ENCODE measurements around the gene VILL. TPM values are rescaled to one million over a fixed set of nuclear protein-coding genes. Genes with fewer than 3 reads are reported as not detected.
A peak's percentile ranks its signal among the peaks of the same experiment; 100 is the strongest.

VILL gene
- total RNA-seq, 1 experiment from 2014 or later = 0.16 TPM

- no peak for DNase-seq (ENCODE audit: low read depth in 1 of 2, low spot score in 2 of 2)
- Histone ChIP-seq H3K4me1 (replicated peaks) (peaks cover 51% of the 10 kb centered on the region), H3K4me3 (no peak overlapping the region), H3K27ac (no peak overlapping the region), H3K36me3 (peaks cover 9% of the 10 kb centered on the region), H3K9me3 (replicated peaks) (no peaks in the 10 kb centered on the region), H3K27me3 (replicated peaks) (no peaks in the 10 kb centered on the region)
Measured at GRCh38 chr3:37953707-37954394, 36.7 kb upstream of the VILL start.

GRCh38 chr3:37954881-37955280 lies 35.7 kb upstream of the VILL start:
- no peak for DNase-seq (ENCODE audit: low read depth in 1 of 2, low spot score in 2 of 2)

GRCh38 chr3:37955918-37956707 lies 34.5 kb upstream of the VILL start:
- Histone ChIP-seq H3K4me1 (replicated peaks) (peaks cover 29% of the 10 kb centered on the region), H3K27me3 (replicated peaks) (no peaks in the 10 kb centered on the region), H3K4me3 (no peak overlapping the region), H3K36me3 (peaks cover 6% of the 10 kb centered on the region), H3K9me3 (replicated peaks) (no peaks in the 10 kb centered on the region), H3K27ac (no peak overlapping the region)
- peak in 1 of 2 experiments; percentile 4 for DNase-seq (ENCODE audit: low read depth in 1 of 2, low spot score in 2 of 2)

More at GRCh38 chr3:37954881-37955280, 35.7 kb upstream of the VILL start:
- H3K27me3 ChIP-seq (replicated peaks) = no peaks in the 10 kb centered on the region
- no peaks in the 10 kb centered on the region for H3K9me3 ChIP-seq (replicated peaks)
- H3K36me3 ChIP-seq = peaks cover 6% of the 10 kb centered on the region
- peaks cover 41% of the 10 kb centered on the region for H3K4me1 ChIP-seq (replicated peaks)
- no peak overlapping the region for H3K4me3 ChIP-seq
- H3K27ac ChIP-seq = no peak overlapping the region

- Histone ChIP-seq H3K36me3 (peaks cover 6% of the 10 kb centered on the region), H3K4me3 (no peak overlapping the region), H3K27me3 (replicated peaks) (no peaks in the 10 kb centered on the region), H3K27ac (no peak overlapping the region), H3K9me3 (replicated peaks) (no peaks in the 10 kb centered on the region), H3K4me1 (replicated peaks) (peaks cover 24% of the 10 kb centered on the region)
- peak in 1 of 2 experiments; percentile 12 for DNase-seq (ENCODE audit: low read depth in 1 of 2, low spot score in 2 of 2)
Measured at GRCh38 chr3:37956723-37957538, 33.7 kb upstream of the VILL start.

- no peak overlapping the region for H3K4me3 ChIP-seq
- H3K27ac ChIP-seq = no peak overlapping the region
- no peaks in the 10 kb centered on the region for H3K27me3 ChIP-seq (replicated peaks)
- H3K36me3 ChIP-seq = peaks cover 6% of the 10 kb centered on the region
- no peaks in the 10 kb centered on the region for H3K9me3 ChIP-seq (replicated peaks)
- peaks cover 18% of the 10 kb centered on the region for H3K4me1 ChIP-seq (replicated peaks)
- no peak for DNase-seq (ENCODE audit: low read depth in 1 of 2, low spot score in 2 of 2)
Measured at GRCh38 chr3:37957539-37957936, 33.0 kb upstream of the VILL start.

GRCh38 chr3:37961622-37962431 lies 28.8 kb upstream of the VILL start:
- Histone ChIP-seq H3K9me3 (replicated peaks) (no peaks in the 10 kb centered on the region), H3K4me1 (replicated peaks) (peaks cover 5% of the 10 kb centered on the region), H3K27ac (no peak overlapping the region), H3K27me3 (replicated peaks) (no peaks in the 10 kb centered on the region), H3K4me3 (no peak overlapping the region), H3K36me3 (no peaks in the 10 kb centered on the region)
- no peak for DNase-seq (ENCODE audit: low read depth in 1 of 2, low spot score in 2 of 2)

GRCh38 chr3:37963016-37963415 lies 27.6 kb upstream of the VILL start:
- no peaks in the 10 kb centered on the region for H3K9me3 ChIP-seq (replicated peaks)

GRCh38 chr3:37963635-37964034 lies 27.0 kb upstream of the VILL start:
- H3K4me3 ChIP-seq = no peak overlapping the region

More at GRCh38 chr3:37963016-37963415, 27.6 kb upstream of the VILL start:
- peaks cover 3% of the 10 kb centered on the region for H3K4me1 ChIP-seq (replicated peaks)
- H3K27me3 ChIP-seq (replicated peaks) = no peaks in the 10 kb centered on the region
- no peak overlapping the region for H3K27ac ChIP-seq
- DNase-seq (ENCODE audit: low read depth in 1 of 2, low spot score in 2 of 2) = no peak
- no peaks in the 10 kb centered on the region for H3K36me3 ChIP-seq
- no peak overlapping the region for H3K4me3 ChIP-seq

GRCh38 chr3:37964146-37964545 lies 26.4 kb upstream of the VILL start:
- H3K9me3 ChIP-seq (replicated peaks) = no peaks in the 10 kb centered on the region
- no peaks in the 10 kb centered on the region for H3K27me3 ChIP-seq (replicated peaks)
- no peak overlapping the region for H3K27ac ChIP-seq
- peaks cover 3% of the 10 kb centered on the region for H3K4me1 ChIP-seq (replicated peaks)
- peaks cover 6% of the 10 kb centered on the region; the same call in 1 of the 2 replicates for H3K36me3 ChIP-seq
- DNase-seq (ENCODE audit: low read depth in 1 of 2, low spot score in 2 of 2) = no peak
- H3K4me3 ChIP-seq = no peak overlapping the region

More at GRCh38 chr3:37963635-37964034, 27.0 kb upstream of the VILL start:
- H3K27ac ChIP-seq = no peak overlapping the region
- no peaks in the 10 kb centered on the region for H3K27me3 ChIP-seq (replicated peaks)
- DNase-seq (ENCODE audit: low read depth in 1 of 2, low spot score in 2 of 2) = no peak
- H3K9me3 ChIP-seq (replicated peaks) = no peaks in the 10 kb centered on the region
- peaks cover 6% of the 10 kb centered on the region; the same call in 1 of the 2 replicates for H3K36me3 ChIP-seq
- H3K4me1 ChIP-seq (replicated peaks) = peaks cover 3% of the 10 kb centered on the region

- DNase-seq (ENCODE audit: low read depth in 1 of 2, low spot score in 2 of 2) = no peak
- peaks cover 3% of the 10 kb centered on the region for H3K4me1 ChIP-seq (replicated peaks)
- H3K27me3 ChIP-seq (replicated peaks) = no peaks in the 10 kb centered on the region
- peaks cover 6% of the 10 kb centered on the region; the same call in 1 of the 2 replicates for H3K36me3 ChIP-seq
- H3K4me3 ChIP-seq = no peak overlapping the region
- no peak overlapping the region for H3K27ac ChIP-seq
- no peaks in the 10 kb centered on the region for H3K9me3 ChIP-seq (replicated peaks)
Measured at GRCh38 chr3:37964716-37965115, 25.9 kb upstream of the VILL start.

- peaks cover 3% of the 10 kb centered on the region for H3K4me1 ChIP-seq (replicated peaks)
- H3K4me3 ChIP-seq = no peak overlapping the region
- H3K9me3 ChIP-seq (replicated peaks) = no peaks in the 10 kb centered on the region
- no peak overlapping the region for H3K27ac ChIP-seq
- DNase-seq (ENCODE audit: low read depth in 1 of 2, low spot score in 2 of 2) = peak; percentile 56 to 70
- peaks cover 6% of the 10 kb centered on the region; the same call in 1 of the 2 replicates for H3K36me3 ChIP-seq
- H3K27me3 ChIP-seq (replicated peaks) = no peaks in the 10 kb centered on the region
Measured at GRCh38 chr3:37967260-37967881, 23.2 kb upstream of the VILL start.

- Histone ChIP-seq H3K27me3 (replicated peaks) (no peaks in the 10 kb centered on the region), H3K36me3 (peaks cover 6% of the 10 kb centered on the region; the same call in 1 of the 2 replicates), H3K4me3 (no peak overlapping the region), H3K4me1 (replicated peaks) (peaks cover 3% of the 10 kb centered on the region), H3K27ac (no peak overlapping the region), H3K9me3 (replicated peaks) (no peaks in the 10 kb centered on the region)
- no peak for DNase-seq (ENCODE audit: low read depth in 1 of 2, low spot score in 2 of 2)
Measured at GRCh38 chr3:37968199-37968598, 22.4 kb upstream of the VILL start.

Measured in SJSA1 (cell line).